BLaER1 (cell line): Measurements from ENCODE around the gene MAB21L1.

Source experiments
- H3K27ac ChIP-seq: shearing (Covaris generic); formaldehyde crosslinking; 2 replicates; pipeline ENCODE4 v1.8.1; 2022
- H3K27me3 ChIP-seq: shearing (Covaris generic); formaldehyde crosslinking; 2 replicates; pipeline ENCODE4 v1.8.1; 2022
- H3K36me3 ChIP-seq: shearing (Covaris generic); formaldehyde crosslinking; 2 replicates; pipeline ENCODE4 v1.8.1; 2022
- H3K4me1 ChIP-seq: shearing (Covaris generic); formaldehyde crosslinking; 2 replicates; pipeline ENCODE4 v1.8.1; 2022
- H3K4me2 ChIP-seq: shearing (Covaris generic); formaldehyde crosslinking; 2 replicates; pipeline ENCODE4 v1.8.1; 2022
- H3K4me3 ChIP-seq: shearing (Covaris generic); formaldehyde crosslinking; 2 replicates; pipeline ENCODE4 v1.8.1; 2022
- H3K9ac ChIP-seq: shearing (Covaris generic); formaldehyde crosslinking; 2 replicates; pipeline ENCODE4 v1.8.1; 2022
- H3K9me3 ChIP-seq: shearing (Covaris generic); formaldehyde crosslinking; 2 replicates; pipeline ENCODE4 v1.8.1; 2022
- H4K20me1 ChIP-seq: shearing (Covaris generic); formaldehyde crosslinking; 2 replicates; pipeline ENCODE4 v1.8.1; 2022
- Cebpa-rat ChIP-seq: shearing (Covaris generic); IDR thresholded peaks from 2 replicates; pipeline ENCODE4 v1.8.1; 2022

MAB21L1 gene

GRCh38 chr13:35472323-35472881 lies 4.1 kb downstream of the MAB21L1 start:
- TF ChIP-seq Cebpa-rat: no peak
- H4K20me1 ChIP-seq: no peaks in the 10 kb centered on the region
- no peaks in the 10 kb centered on the region for H3K27me3 ChIP-seq
- H3K9me3 ChIP-seq: peaks cover 19% of the 10 kb centered on the region
- no peak overlapping the region for H3K27ac ChIP-seq
- peaks cover 20% of the 10 kb centered on the region for H3K4me1 ChIP-seq
- no peaks in the 10 kb centered on the region for H3K36me3 ChIP-seq
- no peak overlapping the region for H3K4me3 ChIP-seq
- H3K9ac ChIP-seq: no peak overlapping the region
- H3K4me2 ChIP-seq: no peak overlapping the region

- H3K27me3 ChIP-seq: no peaks in the 10 kb centered on the region
- no peak overlapping the region for H3K9ac ChIP-seq
- no peak overlapping the region for H3K27ac ChIP-seq
- no peaks in the 10 kb centered on the region for H4K20me1 ChIP-seq
- peaks cover 19% of the 10 kb centered on the region for H3K9me3 ChIP-seq
- no peak for TF ChIP-seq Cebpa-rat
- H3K4me1 ChIP-seq: peaks cover 14% of the 10 kb centered on the region
- H3K4me2 ChIP-seq: no peak overlapping the region
- no peak overlapping the region for H3K4me3 ChIP-seq
- no peaks in the 10 kb centered on the region for H3K36me3 ChIP-seq
These were observed 4.7 kb downstream of the MAB21L1 start for GRCh38 chr13:35471706-35472322.

GRCh38 chr13:35470671-35471661 lies 5.5 kb downstream of the MAB21L1 start:
- Histone ChIP-seq H4K20me1 (no peaks in the 10 kb centered on the region), H3K4me1 (peaks cover 6% of the 10 kb centered on the region), H3K9me3 (peaks cover 19% of the 10 kb centered on the region), H3K9ac (no peak overlapping the region), H3K27ac (no peak overlapping the region), H3K4me3 (no peak overlapping the region), H3K27me3 (no peaks in the 10 kb centered on the region), H3K4me2 (no peak overlapping the region), H3K36me3 (no peaks in the 10 kb centered on the region)
- TF ChIP-seq Cebpa-rat: no peak

GRCh38 chr13:35469806-35470525 lies 6.5 kb downstream of the MAB21L1 start:
- no peaks in the 10 kb centered on the region for H3K36me3 ChIP-seq
- no peaks in the 10 kb centered on the region for H3K27me3 ChIP-seq
- no peak for TF ChIP-seq Cebpa-rat
- no peak overlapping the region for H3K27ac ChIP-seq
- peaks cover 19% of the 10 kb centered on the region for H3K9me3 ChIP-seq
- H3K4me2 ChIP-seq: no peak overlapping the region
- no peak overlapping the region for H3K9ac ChIP-seq
- no peaks in the 10 kb centered on the region for H4K20me1 ChIP-seq
- H3K4me3 ChIP-seq: no peak overlapping the region
- no peaks in the 10 kb centered on the region for H3K4me1 ChIP-seq

- no peaks in the 10 kb centered on the region for H3K4me1 ChIP-seq
- H3K27ac ChIP-seq: no peak overlapping the region
- H3K9ac ChIP-seq: no peak overlapping the region
- H4K20me1 ChIP-seq: no peaks in the 10 kb centered on the region
- H3K27me3 ChIP-seq: no peaks in the 10 kb centered on the region
- no peak for TF ChIP-seq Cebpa-rat
- H3K4me3 ChIP-seq: no peak overlapping the region
- no peaks in the 10 kb centered on the region for H3K36me3 ChIP-seq
- H3K9me3 ChIP-seq: peaks cover 19% of the 10 kb centered on the region
- H3K4me2 ChIP-seq: no peak overlapping the region
These were observed 8.3 kb downstream of the MAB21L1 start for GRCh38 chr13:35468195-35468594.

- no peak overlapping the region for H3K27ac ChIP-seq
- H4K20me1 ChIP-seq: no peaks in the 10 kb centered on the region
- TF ChIP-seq Cebpa-rat: no peak
- H3K9ac ChIP-seq: no peak overlapping the region
- H3K27me3 ChIP-seq: no peaks in the 10 kb centered on the region
- H3K4me1 ChIP-seq: peaks cover under 1% of the 10 kb centered on the region; the same call in 1 of the 2 replicates
- H3K4me3 ChIP-seq: no peak overlapping the region
- no peaks in the 10 kb centered on the region for H3K36me3 ChIP-seq
- no peaks in the 10 kb centered on the region for H3K9me3 ChIP-seq
- H3K4me2 ChIP-seq: no peak overlapping the region
These were observed 11.1 kb downstream of the MAB21L1 start for GRCh38 chr13:35465371-35465770.

GRCh38 chr13:35460061-35460460 lies 16.4 kb downstream of the MAB21L1 start:
- Histone ChIP-seq H4K20me1 (no peaks in the 10 kb centered on the region), H3K27ac (no peak overlapping the region), H3K9ac (no peak overlapping the region), H3K36me3 (no peaks in the 10 kb centered on the region), H3K4me2 (no peak overlapping the region), H3K27me3 (no peaks in the 10 kb centered on the region), H3K4me3 (no peak overlapping the region), H3K4me1 (peaks cover 10% of the 10 kb centered on the region; the same call in 1 of the 2 replicates), H3K9me3 (no peaks in the 10 kb centered on the region)
- TF ChIP-seq Cebpa-rat: no peak

GRCh38 chr13:35457258-35457657 lies 19.2 kb downstream of the MAB21L1 start:
- TF ChIP-seq Cebpa-rat: no peak
- no peak overlapping the region for H3K4me2 ChIP-seq
- H3K4me3 ChIP-seq: no peak overlapping the region
- no peak overlapping the region for H3K27ac ChIP-seq
- no peaks in the 10 kb centered on the region for H3K27me3 ChIP-seq
- no peaks in the 10 kb centered on the region for H4K20me1 ChIP-seq
- H3K9ac ChIP-seq: no peak overlapping the region
- H3K9me3 ChIP-seq: no peaks in the 10 kb centered on the region
- H3K36me3 ChIP-seq: no peaks in the 10 kb centered on the region
- peaks cover 10% of the 10 kb centered on the region; the same call in 1 of the 2 replicates for H3K4me1 ChIP-seq

GRCh38 chr13:35455022-35455421 lies 21.5 kb downstream of the MAB21L1 start:
- H3K9ac ChIP-seq: no peak overlapping the region
- TF ChIP-seq Cebpa-rat: no peak
- H3K4me3 ChIP-seq: no peak overlapping the region
- no peaks in the 10 kb centered on the region for H3K27me3 ChIP-seq
- no peaks in the 10 kb centered on the region for H4K20me1 ChIP-seq
- H3K9me3 ChIP-seq: no peaks in the 10 kb centered on the region
- H3K27ac ChIP-seq: no peak overlapping the region
- H3K4me2 ChIP-seq: no peak overlapping the region
- peaks cover 6% of the 10 kb centered on the region; the same call in 1 of the 2 replicates for H3K4me1 ChIP-seq
- no peaks in the 10 kb centered on the region for H3K36me3 ChIP-seq
